ENCODE results near the gene STX1A. TPM values are rescaled to one million over a fixed set of nuclear protein-coding genes. Genes with fewer than 3 reads are reported as not detected.

STX1A gene
- total and polyA plus RNA-seq, 2 of the 4 experiments (the other 2 are of a cell fraction), result 9.3 to 22.0 TPM

- dilution Hi-C loops (cut with HindIII; ENCODE audit: low sequenced_read_pairs, unreplicated experiment), result no loop called here
- H3K4ac ChIP-seq (ENCODE audit: low read depth, low read length), result no peak overlapping the region
- peaks cover 5% of the 10 kb centered on the region for H3K9me3 ChIP-seq (ENCODE audit: control insufficient read depth, insufficient read depth, low read length)
- no peak overlapping the region for H3K23ac ChIP-seq (ENCODE audit: low read depth, low read length)
- no peak overlapping the region for H2BK5ac ChIP-seq (ENCODE audit: low read depth, low read length, poor library complexity, severe bottlenecking)
- no peak overlapping the region for H3K27ac ChIP-seq (ENCODE audit: insufficient read depth, low read length)
- intact Hi-C loops (cut with micrococcal nuclease), result no loop called here
- H4K20me1 ChIP-seq (ENCODE audit: insufficient read depth, low read length), result no peaks in the 10 kb centered on the region
- in situ Hi-C loops (cut with MboI; ENCODE audit: low sequenced_read_pairs), result no loop called here
- no peak overlapping the region for H4K91ac ChIP-seq (ENCODE audit: insufficient read depth, low read depth, low read length)
- H3K27me3 ChIP-seq (ENCODE audit: control insufficient read depth, insufficient read depth, low read length), result peaks cover 4% of the 10 kb centered on the region
- no TSS peak for BruUV-seq (replicated peaks)
- CTCF ChIA-PET, result no interaction called here
- H2AFZ ChIP-seq (replicated peaks; ENCODE audit: low read length, poor library complexity), result no peak overlapping the region
- H3K4me2 ChIP-seq (ENCODE audit: low read depth, low read length), result no peak overlapping the region
- H2AK9ac ChIP-seq (replicated peaks; ENCODE audit: low read depth, low read length, poor library complexity), result no peak overlapping the region
- WGBS, 2 experiments (ENCODE audit: extremely low coverage in 2 of 2, insufficient read length in 1 of 2), result 78% methylated on average over 4 of the region's 8 CpGs; no CpG with 5 or more reads in 1 of the 2 experiments
- no peak overlapping the region for H4K5ac ChIP-seq (ENCODE audit: low read depth, low read length)
- H3K9me1 ChIP-seq (ENCODE audit: insufficient read depth, low read length), result no peaks in the 10 kb centered on the region
- no peak overlapping the region for H3K4me3 ChIP-seq (ENCODE audit: insufficient read depth, low read depth, low read length)
- no peak overlapping the region for H2BK20ac ChIP-seq (ENCODE audit: low read depth, low read length)
- no peak overlapping the region for H3K18ac ChIP-seq (ENCODE audit: low read depth, low read length)
- ATAC-seq (ENCODE audit: low read depth) (no peak), DNase-seq (no peak)
- POLR2A ChIA-PET (ENCODE audit: unreplicated experiment), result no interaction called here
- H3K56ac ChIP-seq (ENCODE audit: extremely low read depth, insufficient read depth, low read length), result no peak overlapping the region
- no peak overlapping the region for H2BK120ac ChIP-seq (ENCODE audit: low read depth, low read length)
- no peak overlapping the region for H3K14ac ChIP-seq (replicated peaks; ENCODE audit: low read depth, low read length)
- no peaks in the 10 kb centered on the region for H3K4me1 ChIP-seq (ENCODE audit: control insufficient read depth, insufficient read depth, low read length)
- H4K8ac ChIP-seq (ENCODE audit: low read depth in 2 of 2, low read length in 2 of 2), result no peak overlapping the region
- no peak overlapping the region for H3K9ac ChIP-seq (ENCODE audit: low read depth, low read length)
- TF ChIP-seq RAD21 (IDR thresholded peaks at IDR 0.05; ENCODE audit: low read length) (no peak), FOS (IDR thresholded peaks at IDR 0.05; ENCODE audit: low read depth, low read length) (no peak), RCOR1 (IDR thresholded peaks at IDR 0.05; ENCODE audit: insufficient replicate concordance, low read length) (no peak), CTCF (conservative IDR thresholded peaks at IDR 0.05; ENCODE audit: low read depth, low read length) (no peak), CHD1 (IDR thresholded peaks at IDR 0.05; ENCODE audit: low read depth, low read length) (no peak), POLR2A (IDR thresholded peaks at IDR 0.05; ENCODE audit: low read depth, low read length) (no peak), RFX5 (IDR thresholded peaks at IDR 0.05; ENCODE audit: low read depth, low read length) (no peak), MXI1 (IDR thresholded peaks at IDR 0.05; ENCODE audit: borderline replicate concordance, low read depth, low read length) (no peak), MAFK (IDR thresholded peaks at IDR 0.05; ENCODE audit: low read depth, low read length) (no peak), BHLHE40 (IDR thresholded peaks at IDR 0.05; ENCODE audit: low read depth, low read length) (no peak), CEBPB (IDR thresholded peaks at IDR 0.05; ENCODE audit: low read depth, low read length) (no peak), MAZ (IDR thresholded peaks at IDR 0.05; ENCODE audit: borderline replicate concordance, low read depth, low read length) (no peak), SMC3 (IDR thresholded peaks at IDR 0.05; ENCODE audit: low read depth, low read length) (no peak)
- H2BK15ac ChIP-seq (ENCODE audit: low read depth, low read length), result no peak overlapping the region
- no peak overlapping the region for H2AK5ac ChIP-seq (ENCODE audit: low read depth, low read length)
- no peaks in the 10 kb centered on the region for H3K36me3 ChIP-seq (ENCODE audit: control insufficient read depth, insufficient read depth, low read length)
- no peaks in the 10 kb centered on the region for H3K79me1 ChIP-seq (ENCODE audit: low read depth in 1 of 2, low read length in 2 of 2)
These were observed 59.5 kb downstream of the STX1A start for GRCh38 chr7:73659983-73660382.
